ENCODE measurements around the gene FRMPD1. TPM values are rescaled to one million over a fixed set of nuclear protein-coding genes. Genes with fewer than 3 reads are reported as not detected.

FRMPD1 gene
- total RNA-seq, 1 donor from 2014 or later: not detected

DNA sequence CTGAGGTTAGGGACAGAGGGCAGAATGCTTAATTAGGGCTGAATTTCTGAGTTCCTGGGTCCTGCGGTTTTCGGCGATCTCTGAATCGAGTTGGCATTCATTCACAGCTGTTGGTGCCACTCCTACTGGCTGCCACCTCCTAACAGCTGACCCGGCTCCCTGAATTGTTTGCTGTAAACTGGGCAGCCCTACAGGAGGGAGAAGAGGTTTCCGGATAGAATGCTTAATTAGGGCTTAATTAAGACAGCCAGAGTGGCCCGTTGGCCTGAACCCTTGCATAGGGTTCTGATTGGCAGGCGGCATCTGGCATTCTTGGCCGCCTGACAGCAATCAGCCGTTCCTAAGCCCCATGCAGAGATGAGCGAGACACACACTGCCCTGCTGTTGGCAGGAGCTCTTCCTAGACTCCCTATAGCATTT is 25.7 kb downstream of the FRMPD1 start:
- DNase-seq (ENCODE audit: extremely low read depth, low read depth, low spot score): no peak

DNA sequence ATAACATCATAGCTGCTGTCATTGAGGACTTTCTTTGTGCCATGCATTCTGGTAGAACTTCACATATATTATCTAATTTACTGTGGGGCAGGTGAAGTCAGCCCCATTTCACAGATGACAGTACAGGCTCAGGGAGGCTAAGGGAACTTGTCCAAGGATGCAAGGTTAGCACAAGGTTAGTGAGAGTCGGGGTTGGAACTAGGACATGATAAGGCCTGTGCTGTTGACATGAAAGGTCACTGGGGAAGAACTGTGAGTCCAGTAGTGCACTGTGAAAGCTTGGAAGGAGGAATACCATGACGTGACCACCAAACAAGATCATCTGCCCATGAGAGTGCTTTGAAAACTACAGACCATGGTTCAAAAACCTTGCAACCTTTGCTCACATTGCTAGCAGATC is 26.7 kb downstream of the FRMPD1 start:
- DNase-seq (ENCODE audit: extremely low read depth, low read depth, low spot score): no peak

DNA sequence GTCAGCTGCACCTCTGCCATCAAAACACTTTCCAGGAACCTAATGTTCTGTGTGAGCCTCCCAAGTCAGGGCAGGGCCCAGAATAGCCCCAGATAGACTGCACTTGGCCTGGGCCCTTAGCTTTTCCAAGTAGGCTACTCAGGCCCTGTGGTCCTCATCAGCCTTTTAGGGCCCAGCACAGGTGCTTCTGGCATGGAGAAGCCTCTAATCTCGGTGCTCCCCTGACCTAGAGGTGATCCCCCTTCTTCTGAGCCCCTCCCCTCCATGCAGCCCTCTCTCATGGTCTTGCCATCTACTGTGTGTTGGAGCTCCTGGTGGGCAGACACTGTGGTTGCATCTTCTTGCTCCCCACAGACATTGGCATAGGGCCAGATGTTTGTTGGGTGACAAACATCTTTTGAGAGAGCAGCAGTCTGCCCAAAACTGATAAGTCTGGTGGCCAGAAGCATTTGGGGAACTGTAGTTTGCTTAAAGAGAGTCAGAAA is 28.1 kb downstream of the FRMPD1 start:
- no peak for DNase-seq (ENCODE audit: extremely low read depth, low read depth, low spot score)

DNA sequence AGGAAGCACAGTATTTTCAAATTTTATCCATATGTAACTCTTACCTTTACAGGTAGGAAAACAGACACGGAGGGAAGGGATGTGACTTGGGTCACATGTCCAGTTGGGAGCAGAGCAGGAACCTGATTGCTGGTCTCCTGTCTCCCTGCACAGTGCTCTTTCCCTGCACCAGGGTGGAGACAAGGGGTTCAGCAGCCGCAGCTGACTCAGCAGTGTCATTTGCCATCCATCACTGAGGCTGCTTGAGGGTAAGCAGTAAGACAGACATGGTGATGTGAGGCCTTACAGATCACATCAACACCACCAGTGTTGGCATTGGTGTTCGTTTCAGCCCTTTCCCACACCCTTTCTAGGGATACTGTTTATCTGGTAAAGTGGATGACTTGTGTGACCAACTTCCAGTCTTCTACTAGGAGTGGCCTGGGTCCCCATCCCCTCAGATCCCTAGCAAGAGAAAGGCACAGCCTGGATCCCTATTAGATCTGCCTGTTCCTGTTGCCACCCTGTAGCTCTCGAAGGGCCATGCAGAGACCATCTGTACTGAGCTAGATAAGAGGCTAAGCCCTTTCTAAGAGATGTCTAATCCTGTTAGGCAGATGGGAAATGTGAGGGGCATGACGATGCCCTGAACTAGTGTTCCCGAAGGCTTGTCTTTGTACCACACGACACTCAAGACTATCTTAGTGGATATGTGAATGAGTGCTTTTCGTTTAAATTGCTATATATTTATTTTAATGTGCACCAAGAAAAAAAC is 29.1 kb downstream of the FRMPD1 start:
- no peak for DNase-seq (ENCODE audit: extremely low read depth, low read depth, low spot score)

DNA sequence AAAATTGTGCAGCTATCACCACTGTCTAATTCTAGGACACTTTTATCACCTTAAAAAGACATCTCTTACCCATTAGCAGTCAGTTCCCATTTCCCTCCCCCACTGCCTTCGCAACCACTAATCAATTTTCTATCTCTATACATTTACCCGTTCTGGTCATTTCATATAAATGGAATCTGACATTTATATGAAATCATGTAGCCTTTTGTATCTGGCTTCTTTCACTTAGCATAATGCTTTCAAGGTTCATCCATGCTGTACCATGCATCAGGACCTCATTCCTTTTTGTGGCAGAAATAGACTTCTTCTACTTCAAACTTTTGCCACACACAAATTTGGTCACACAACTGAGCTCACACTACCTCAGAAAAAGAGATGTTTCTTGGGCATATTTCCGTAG is 32.2 kb downstream of the FRMPD1 start:
- no peak for DNase-seq (ENCODE audit: extremely low read depth, low read depth, low spot score)

DNA sequence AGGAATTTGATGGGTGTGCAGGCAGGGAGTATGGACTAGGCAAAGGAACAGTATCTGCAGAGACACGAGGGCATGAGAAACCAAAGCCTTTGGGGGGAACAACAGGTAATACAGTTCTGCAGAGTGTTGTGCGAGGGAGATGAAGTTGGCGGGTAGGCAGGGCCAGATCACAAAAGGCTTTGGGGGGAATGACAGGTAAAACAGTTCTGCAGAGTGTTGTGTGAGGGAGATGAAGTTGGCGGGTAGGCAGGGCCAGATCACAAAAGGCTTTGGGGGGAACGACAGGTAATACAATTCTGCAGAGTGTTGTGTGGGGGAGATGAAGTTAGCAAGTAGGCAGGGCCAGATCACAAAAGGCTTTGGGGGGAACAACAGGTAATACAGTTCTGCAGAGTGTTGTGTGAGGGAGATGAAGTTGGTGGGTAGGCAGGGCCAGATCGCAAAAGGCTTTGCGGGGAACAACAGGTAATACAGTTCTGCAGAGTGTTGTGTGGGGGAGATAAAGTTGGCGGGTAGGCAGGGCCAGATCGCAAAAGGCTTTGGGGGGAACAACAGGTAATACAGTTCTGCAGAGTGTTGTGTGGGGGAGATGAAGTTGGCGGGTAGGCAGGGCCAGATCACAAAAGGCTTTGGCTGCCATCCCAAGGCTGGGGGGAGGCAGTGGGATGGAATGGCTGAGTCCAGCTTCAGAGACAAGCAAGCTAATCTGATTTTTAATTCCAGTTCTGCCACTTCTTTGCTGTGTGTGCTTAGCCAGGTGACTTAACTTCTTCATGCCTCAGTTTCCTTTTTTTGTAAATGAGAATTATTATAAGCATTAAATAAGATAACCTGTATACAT is 33.0 kb downstream of the FRMPD1 start:
- DNase-seq (ENCODE audit: extremely low read depth, low read depth, low spot score): no peak

DNA sequence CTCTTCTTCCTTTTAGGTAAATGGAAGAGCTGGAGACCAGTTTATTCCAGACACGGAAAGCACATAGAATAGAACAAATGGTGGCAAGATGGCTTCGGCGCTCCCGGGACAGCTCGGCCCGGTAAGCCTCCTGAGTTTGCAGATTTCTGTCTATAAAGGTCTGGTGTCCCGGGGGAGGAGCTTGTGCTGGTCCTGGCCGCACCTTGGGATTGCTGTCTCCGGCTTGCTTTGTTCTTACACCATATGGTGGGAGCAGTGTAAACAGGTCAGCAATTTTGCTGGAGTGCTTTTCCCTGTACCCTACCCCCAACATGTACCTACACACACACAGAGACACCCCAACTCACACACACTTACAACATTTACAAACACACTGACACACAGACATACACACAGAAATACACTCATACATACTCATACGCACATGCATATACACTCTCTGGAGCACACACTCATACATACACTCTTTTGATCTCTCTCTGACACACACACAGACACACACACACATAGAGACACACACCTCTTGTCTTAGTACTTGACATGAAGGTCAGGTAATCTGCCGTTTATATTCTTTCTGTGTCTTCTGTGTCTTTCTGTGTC is 42.0 kb downstream of the FRMPD1 start:
- no peak for DNase-seq (ENCODE audit: extremely low read depth, low read depth, low spot score)

DNA sequence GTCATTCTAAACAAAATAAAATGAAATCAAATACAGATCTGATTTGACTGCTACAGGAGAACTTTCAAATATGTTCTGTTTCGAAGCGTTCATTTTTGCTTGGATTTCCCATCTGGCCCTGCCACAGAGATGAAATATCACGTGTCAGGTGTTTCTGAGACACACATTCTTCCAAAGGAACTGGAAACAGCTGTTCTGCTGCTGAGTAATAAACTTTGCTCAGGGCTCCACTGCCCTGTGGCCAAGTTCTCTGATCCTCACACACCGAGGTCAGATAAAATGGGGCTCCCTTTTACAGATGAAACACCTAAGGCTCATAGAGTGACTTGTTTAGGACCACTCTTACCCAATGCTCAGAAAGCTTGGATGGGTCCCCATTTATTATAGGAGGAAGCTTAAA is 42.5 kb downstream of the FRMPD1 start:
- no peak for DNase-seq (ENCODE audit: extremely low read depth, low read depth, low spot score)

DNA sequence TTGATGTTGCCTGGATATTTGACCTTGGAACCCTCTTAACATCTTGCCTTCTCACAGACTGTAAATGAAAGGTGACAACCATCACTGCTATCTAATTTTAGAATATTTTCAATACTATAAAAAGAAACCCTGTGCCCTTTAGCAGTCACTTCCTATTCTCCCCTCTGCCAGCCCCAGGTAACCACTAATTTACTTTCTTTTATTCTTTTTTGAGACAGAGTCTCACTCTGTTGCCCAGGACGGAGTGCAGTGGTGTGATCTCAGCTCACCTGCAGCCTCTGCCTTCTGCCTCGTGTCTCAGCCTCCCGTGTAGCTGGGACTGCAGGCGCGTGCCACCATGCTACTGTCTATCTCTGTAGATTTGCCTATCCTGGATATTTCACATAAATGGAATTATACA is 43.6 kb downstream of the FRMPD1 start:
- DNase-seq (ENCODE audit: extremely low read depth, low read depth, low spot score): no peak

DNA sequence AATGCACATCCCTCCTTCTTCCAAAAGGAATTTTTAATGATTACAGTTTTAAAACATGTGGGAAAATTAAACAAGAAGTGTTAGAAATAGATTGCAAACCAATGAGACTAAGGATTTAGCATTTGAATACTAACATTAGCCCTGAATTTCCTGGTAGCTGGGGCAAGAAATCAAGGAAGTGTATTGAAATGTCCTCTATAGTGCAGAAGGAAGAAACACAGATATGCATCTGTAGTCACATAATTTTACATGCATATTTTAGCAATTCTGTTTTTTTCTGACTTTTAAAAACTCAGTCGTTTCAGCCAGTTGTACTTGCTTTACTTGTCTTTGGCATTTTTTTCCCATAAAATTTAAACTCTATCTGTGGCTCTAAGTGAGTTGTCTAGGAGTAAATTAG is 45.8 kb downstream of the FRMPD1 start:
- no peak for DNase-seq (ENCODE audit: extremely low read depth, low read depth, low spot score)

DNA sequence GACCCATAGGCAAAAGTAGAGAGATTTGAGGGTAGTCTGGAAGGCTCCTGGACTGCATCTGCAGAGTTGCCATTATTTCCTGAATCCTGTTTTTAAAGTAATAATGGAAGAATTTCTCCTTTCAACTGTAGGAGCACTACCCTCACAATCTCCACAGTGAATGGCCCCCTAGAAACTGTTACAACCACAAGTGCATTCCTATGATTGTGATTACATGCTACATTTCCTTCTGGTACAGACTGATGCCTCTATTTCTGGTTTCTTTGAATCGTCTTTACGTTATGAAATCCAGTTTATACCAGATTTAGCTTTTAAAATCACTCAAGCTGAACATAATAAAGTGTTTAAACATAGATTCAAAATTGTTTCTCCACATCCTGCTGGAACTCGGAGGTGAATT is 49.4 kb downstream of the FRMPD1 start:
- DNase-seq (ENCODE audit: extremely low read depth, low read depth, low spot score): no peak

DNA sequence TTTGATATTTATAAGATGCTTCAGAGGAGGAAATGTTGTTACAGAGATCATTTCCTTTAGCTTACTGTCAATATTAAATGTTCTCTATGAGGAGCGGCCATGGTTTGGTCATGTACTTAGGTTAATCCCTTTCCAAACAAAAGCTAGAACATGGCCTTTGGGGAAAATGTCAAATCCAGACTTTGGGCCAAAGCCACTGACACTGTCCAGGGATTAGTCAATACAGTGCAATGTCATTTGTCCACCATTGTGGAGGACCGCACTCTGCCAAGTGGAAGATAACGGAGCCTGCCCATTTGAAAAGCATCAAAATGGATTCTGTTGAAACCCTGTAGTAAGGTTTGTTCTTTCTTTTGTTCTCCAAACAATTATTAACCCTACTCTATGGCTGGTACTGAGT is 50.1 kb downstream of the FRMPD1 start:
- no peak for DNase-seq (ENCODE audit: extremely low read depth, low read depth, low spot score)

DNA sequence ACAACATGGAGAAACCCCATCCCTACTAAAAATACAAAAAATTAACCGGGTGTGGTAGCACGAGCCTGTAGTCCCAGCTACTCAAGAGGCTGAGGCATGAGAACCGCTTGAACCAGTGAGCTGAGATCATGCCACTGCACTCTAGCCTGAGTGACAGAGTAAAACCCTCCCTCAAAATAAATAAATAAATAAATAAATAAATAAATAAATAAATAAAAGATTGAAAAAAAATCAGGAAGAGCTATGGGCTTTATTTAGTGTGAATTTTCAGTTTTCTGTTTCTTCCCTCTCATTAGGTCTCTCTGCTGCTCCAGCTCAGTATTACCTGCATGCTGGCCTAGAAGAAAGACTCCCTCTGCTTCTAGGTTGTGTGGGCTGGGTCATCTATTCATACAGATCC is 55.0 kb downstream of the FRMPD1 start:
- DNase-seq (ENCODE audit: extremely low read depth, low read depth, low spot score): no peak

DNA sequence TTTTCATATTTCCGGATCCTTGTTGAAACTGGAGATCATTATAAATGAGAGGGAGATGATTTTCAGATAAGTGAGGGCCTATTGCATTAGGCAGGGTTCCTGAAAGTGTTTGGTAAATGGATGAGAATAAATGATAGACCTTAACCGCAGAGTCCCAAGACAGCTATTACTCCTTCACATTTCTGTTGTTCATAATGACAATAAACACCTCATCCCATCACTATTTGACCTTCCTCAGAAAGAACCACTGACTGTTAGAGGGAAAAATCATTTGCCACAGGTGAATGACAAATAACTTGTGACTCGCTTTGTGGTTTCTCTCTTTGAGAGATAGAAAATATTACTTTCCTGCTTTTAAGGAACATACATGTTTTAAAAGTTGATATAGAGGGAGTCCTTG is 55.5 kb downstream of the FRMPD1 start:
- no peak for DNase-seq (ENCODE audit: extremely low read depth, low read depth, low spot score)

DNA sequence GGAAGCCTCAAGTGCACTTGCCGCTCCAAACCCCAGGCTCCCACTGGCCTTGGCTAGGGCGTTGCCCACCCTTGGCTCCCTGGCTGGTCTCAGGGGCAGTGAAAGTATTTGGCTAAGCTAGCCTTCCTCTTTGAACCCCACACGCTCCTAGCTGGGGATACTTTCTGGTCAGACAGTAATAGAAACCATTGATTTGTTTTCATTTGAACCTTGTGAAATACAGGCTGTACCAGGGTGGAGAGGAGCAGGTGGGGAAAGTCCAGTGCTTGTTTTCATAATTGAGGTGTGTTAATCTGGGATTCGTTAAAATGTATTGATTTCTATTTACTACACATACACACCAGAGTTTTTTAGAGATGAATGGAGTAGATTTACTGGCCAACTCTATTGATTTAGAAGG is 57.0 kb downstream of the FRMPD1 start:
- DNase-seq (ENCODE audit: extremely low read depth, low read depth, low spot score): no peak

DNA sequence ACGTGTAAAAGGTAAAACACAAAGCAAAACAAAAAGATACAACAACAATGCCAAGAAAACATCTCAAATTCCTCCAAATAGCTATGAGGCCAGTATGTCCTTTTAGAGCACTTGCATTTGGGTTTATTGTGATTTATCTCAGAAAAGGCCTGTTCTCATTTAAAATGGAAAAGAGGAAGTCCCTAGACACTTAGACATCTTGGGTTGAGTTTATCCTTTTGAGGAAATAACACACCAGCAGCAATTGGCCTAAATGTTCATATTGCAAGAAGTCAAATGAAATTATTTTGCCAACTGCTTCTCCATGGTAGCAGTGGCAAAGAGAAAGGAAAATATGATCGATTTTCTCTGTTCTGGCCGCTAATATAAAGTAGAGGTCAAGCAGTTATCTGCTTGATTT is 59.3 kb downstream of the FRMPD1 start:
- DNase-seq (ENCODE audit: extremely low read depth, low read depth, low spot score): no peak

DNA sequence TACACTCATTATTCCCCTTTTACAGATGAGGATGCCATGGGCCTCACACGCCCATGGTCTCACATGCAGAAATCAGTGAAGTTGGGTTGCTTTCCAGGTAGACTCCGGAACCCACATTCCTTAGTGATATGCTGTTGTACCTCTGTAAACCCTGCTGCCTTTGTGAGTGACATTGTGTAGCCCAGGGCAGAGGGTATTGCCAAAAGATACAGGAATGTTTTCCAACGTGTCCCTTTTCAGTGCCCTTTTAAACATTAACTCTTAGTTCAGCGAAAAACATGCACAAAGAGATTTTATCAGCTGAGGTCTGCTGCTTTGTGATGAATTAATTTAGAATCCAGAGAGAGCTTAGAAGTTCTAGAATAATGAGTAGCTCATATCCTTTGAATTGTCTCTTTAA is 64.5 kb downstream of the FRMPD1 start:
- DNase-seq (ENCODE audit: extremely low read depth, low read depth, low spot score): no peak

DNA sequence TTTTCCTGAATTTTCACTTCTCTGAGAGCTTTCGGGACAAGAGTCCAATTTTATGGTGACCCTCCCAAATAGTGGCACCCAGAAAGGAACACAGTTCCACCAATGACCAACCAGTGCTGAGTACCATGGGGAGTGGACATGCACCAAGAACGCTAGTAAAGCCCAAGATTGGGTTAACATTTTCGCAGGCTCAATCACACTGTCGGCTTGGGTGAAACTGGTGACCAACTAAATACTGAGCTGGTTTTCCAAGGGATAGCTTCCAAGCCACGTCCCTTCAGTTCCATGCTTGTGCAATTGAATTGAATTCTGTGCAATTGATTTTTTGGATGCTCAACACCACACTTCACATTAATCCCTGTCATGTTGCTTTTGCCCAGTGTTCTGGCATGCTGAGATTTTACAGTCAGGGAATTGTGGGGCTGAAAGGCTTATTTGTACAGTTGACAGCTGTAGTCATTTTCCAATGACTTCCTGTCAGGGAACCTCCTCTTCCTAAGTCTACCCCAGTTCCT is 65.3 kb downstream of the FRMPD1 start:
- DNase-seq (ENCODE audit: extremely low read depth, low read depth, low spot score): no peak

DNA sequence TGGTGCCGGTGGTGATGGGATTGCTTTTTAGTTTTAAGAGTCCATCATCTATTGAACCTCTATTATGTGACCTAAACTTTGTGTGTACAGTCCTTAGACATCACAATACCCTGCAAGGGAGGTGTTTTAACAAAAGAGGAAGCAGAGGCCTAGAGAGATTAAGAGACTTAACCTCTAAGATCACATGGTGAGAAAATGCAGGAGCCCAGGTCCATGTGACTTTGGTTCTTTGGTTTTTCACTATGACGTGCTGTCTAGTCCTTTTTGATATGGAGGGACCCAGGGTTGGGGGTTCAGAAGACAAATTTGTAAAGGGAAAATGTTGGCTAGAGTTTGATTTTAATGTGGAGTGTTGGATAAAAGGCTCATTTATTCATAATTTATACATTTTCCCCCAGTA is 68.8 kb downstream of the FRMPD1 start:
- no peak for DNase-seq (ENCODE audit: extremely low read depth, low read depth, low spot score)

DNA sequence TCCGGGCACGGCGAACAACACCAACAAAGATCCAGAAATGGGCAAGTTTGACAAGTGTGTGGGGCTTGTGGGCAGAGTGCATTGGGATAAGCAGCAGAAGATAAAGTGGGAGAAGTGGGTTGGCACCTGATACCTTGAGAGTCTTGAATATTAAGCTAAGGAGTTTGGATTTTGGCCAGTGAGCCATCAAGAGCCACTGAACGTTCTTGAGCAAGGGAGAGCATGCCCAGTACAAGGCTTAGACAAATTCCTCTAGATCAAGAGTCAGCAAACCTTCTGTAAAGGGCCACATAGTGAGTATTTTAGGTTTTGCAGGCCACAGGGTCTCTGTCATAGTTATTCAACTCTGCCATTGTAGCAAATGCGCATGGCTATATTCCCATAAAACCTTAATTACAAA is 76.3 kb downstream of the FRMPD1 start:
- DNase-seq (ENCODE audit: extremely low read depth, low read depth, low spot score): no peak

DNA sequence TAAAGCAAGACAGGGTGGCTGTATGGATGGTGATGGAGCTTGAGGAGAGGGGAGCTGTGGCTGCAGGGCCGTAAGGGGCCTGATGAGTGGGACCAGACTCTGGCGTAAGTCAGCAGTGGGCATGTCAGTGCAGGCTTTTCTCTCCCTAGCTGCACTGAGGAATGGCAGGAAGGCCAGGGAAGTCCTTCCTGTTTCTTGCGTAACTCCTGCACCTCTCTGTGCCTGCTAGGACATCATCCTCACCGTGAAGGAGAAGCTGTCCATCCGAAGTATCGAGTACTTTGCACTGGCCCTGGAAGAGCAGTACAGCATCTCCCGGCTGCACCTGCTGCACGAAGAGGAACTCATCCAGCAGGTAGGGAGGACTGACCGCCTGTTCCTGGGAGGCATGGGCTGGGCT is 78.7 kb downstream of the FRMPD1 start:
- DNase-seq (ENCODE audit: extremely low read depth, low read depth, low spot score): no peak

DNA sequence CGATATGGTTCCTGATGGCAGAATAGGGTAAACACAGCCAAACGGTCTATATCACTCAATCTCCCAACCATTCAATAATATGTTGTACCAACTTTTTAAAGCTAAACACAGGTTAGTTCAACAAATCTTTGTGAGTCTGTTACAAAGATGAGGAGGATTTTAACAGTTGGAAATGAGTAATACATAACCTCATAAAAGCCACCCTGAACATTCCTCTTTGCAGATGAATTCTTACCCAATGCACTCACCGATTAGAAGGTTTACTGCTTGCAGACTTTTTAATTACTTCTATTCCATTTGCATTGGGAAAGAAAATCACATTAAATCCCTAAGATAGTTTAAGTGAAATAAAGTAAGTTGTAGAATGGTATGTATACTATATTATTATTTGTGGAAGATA is 79.5 kb downstream of the FRMPD1 start:
- no peak for DNase-seq (ENCODE audit: extremely low read depth, low read depth, low spot score)
